Measurements from ENCODE around the gene LRRC7. TPM values are rescaled to one million over a fixed set of nuclear protein-coding genes. Genes with fewer than 3 reads are reported as not detected.

The LRRC7 gene
- polyA plus RNA-seq, 1 experiment, result not detected

- ChIA-PET POLR2A (no interaction called here), CTCF (interaction anchor here (0.9 kb wide), 1 partner anchor 1045 kb away, joined by 3 read pairs; no protein-coding TSS in a partner anchor)
- no peak overlapping the region for H3K27ac ChIP-seq (ENCODE audit: low read depth, low read length)
- no peak for TF ChIP-seq CTCF (IDR thresholded peaks at IDR 0.05; ENCODE audit: low read depth, low read length)
- no peaks in the 10 kb centered on the region for H3K9me3 ChIP-seq (ENCODE audit: control insufficient read depth, insufficient read depth, low read length)
- DNase-seq (ENCODE audit: low read depth, low spot score), result no peak
- no peaks in the 10 kb centered on the region for H3K27me3 ChIP-seq (ENCODE audit: control insufficient read depth, insufficient read depth, low read length)
- H3K4me3 ChIP-seq (ENCODE audit: low read depth, low read length), result no peak overlapping the region
These were observed 77.8 kb downstream of the LRRC7 start for GRCh38 chr1:69645477-69645876.

- no peak for DNase-seq (ENCODE audit: low read depth, low spot score)
- no peaks in the 10 kb centered on the region for H3K27me3 ChIP-seq (ENCODE audit: control insufficient read depth, insufficient read depth, low read length)
- no peak for TF ChIP-seq CTCF (IDR thresholded peaks at IDR 0.05; ENCODE audit: low read depth, low read length)
- CTCF ChIA-PET, result interaction anchor here (0.6 kb wide), 1 partner anchor 1177 kb away, joined by 5 read pairs; no protein-coding TSS in a partner anchor
- H3K9me3 ChIP-seq (ENCODE audit: control insufficient read depth, insufficient read depth, low read length), result no peaks in the 10 kb centered on the region
- H3K4me3 ChIP-seq (ENCODE audit: low read depth, low read length), result no peak overlapping the region
- no peak overlapping the region for H3K27ac ChIP-seq (ENCODE audit: low read depth, low read length)
- POLR2A ChIA-PET, result no interaction called here
These were observed 80.8 kb downstream of the LRRC7 start for GRCh38 chr1:69648486-69648885.

- no peak for TF ChIP-seq CTCF (IDR thresholded peaks at IDR 0.05; ENCODE audit: low read depth, low read length)
- DNase-seq (ENCODE audit: low read depth, low spot score), result no peak
- no peaks in the 10 kb centered on the region for H3K27me3 ChIP-seq (ENCODE audit: control insufficient read depth, insufficient read depth, low read length)
- ChIA-PET CTCF (no interaction called here), POLR2A (no interaction called here)
- no peak overlapping the region for H3K27ac ChIP-seq (ENCODE audit: low read depth, low read length)
- H3K4me3 ChIP-seq (ENCODE audit: low read depth, low read length), result no peak overlapping the region
- H3K9me3 ChIP-seq (ENCODE audit: control insufficient read depth, insufficient read depth, low read length), result no peaks in the 10 kb centered on the region
These were observed 81.8 kb downstream of the LRRC7 start for GRCh38 chr1:69649383-69649990.

GRCh38 chr1:69650779-69651178 lies 83.1 kb downstream of the LRRC7 start:
- Histone ChIP-seq H3K9me3 (ENCODE audit: control insufficient read depth, insufficient read depth, low read length) (no peaks in the 10 kb centered on the region), H3K27me3 (ENCODE audit: control insufficient read depth, insufficient read depth, low read length) (no peaks in the 10 kb centered on the region), H3K4me3 (ENCODE audit: low read depth, low read length) (no peak overlapping the region), H3K27ac (ENCODE audit: low read depth, low read length) (no peak overlapping the region)
- no peak for DNase-seq (ENCODE audit: low read depth, low spot score)
- TF ChIP-seq CTCF (IDR thresholded peaks at IDR 0.05; ENCODE audit: low read depth, low read length), result no peak
- ChIA-PET CTCF (interaction anchor here (0.8 kb wide), 1 partner anchor 1304 kb away, joined by 3 read pairs; no protein-coding TSS in a partner anchor), POLR2A (no interaction called here)

- CTCF ChIA-PET, result no interaction called here
- no peaks in the 10 kb centered on the region for H3K27me3 ChIP-seq (ENCODE audit: control insufficient read depth, insufficient read depth, low read length)
These were observed 83.9 kb downstream of the LRRC7 start for GRCh38 chr1:69651656-69652055.

More at GRCh38 chr1:69651656-69652055, 83.9 kb downstream of the LRRC7 start:
- H3K9me3 ChIP-seq (ENCODE audit: control insufficient read depth, insufficient read depth, low read length), result no peaks in the 10 kb centered on the region
- POLR2A ChIA-PET, result no interaction called here
- TF ChIP-seq CTCF (IDR thresholded peaks at IDR 0.05; ENCODE audit: low read depth, low read length), result no peak
- H3K4me3 ChIP-seq (ENCODE audit: low read depth, low read length), result no peak overlapping the region
- no peak overlapping the region for H3K27ac ChIP-seq (ENCODE audit: low read depth, low read length)
- DNase-seq (ENCODE audit: low read depth, low spot score), result no peak

Measured in AG04450 (cell line).